Mucosa of descending colon (tissue), 3 donors: Measurements from ENCODE around the gene TULP3. TPM values are rescaled to one million over a fixed set of nuclear protein-coding genes. Genes with fewer than 3 reads are reported as not detected.

Experiments used
- ATAC-seq: fragments of 200-7000 bp; cut with Tn5 transposase; one replicate; pipeline ENCODE4 v1.9.1; 2020; ENCODE audit warnings: mild to moderate bottlenecking, moderate library complexity
- DNase-seq, 3 donors: peaks; one replicate each; pipeline ENCODE4 v3.0.0-alpha.2; 2020
- H3K36me3 ChIP-seq: fragments of 200-600 bp; one replicate; pipeline ENCODE4 v1.8.0; 2021; ENCODE audit warnings: low read depth, mild to moderate bottlenecking
- H3K4me1 ChIP-seq: fragments of 200-600 bp; one replicate; pipeline ENCODE4 v1.8.0; 2021; ENCODE audit warnings: low read depth, mild to moderate bottlenecking
- H3K4me3 ChIP-seq: fragments of 200-600 bp; one replicate; pipeline ENCODE4 v1.8.0; 2021; ENCODE audit warnings: mild to moderate bottlenecking
- H3K9me3 ChIP-seq: fragments of 200-600 bp; one replicate; pipeline ENCODE4 v1.8.0; 2021; ENCODE audit warnings: mild to moderate bottlenecking
- intact Hi-C, 2 donors: fragments of 100-400 bp; cut with DNase I in 1 of 2; cut with micrococcal nuclease in 1 of 2; formaldehyde crosslinking; loops; one replicate each; pipeline versions ENCODE4 v1.11.0 to v1.11.1; 2022; cut with DNase I, micrococcal nuclease
- total RNA-seq, 3 donors: library from RNA; stranded (reverse); fragmentation: NEBNext Ultra II Directional in 2 of 3; extraction: Animal tissue kit (Norgen Biotek cat#: 25700) in 2 of 3; gene quantifications; one replicate each; pipeline versions ENCODE4 v1.2.1 to v1.2.4, GENCODE V29; 2021 to 2023
- TF ChIP-seq, protein P1 (sequence below): fragments of 200-600 bp; IDR thresholded peaks from one replicate; pipeline ENCODE4 v1.8.0; 2022; ENCODE audit warnings: antibody characterized with exemption, mild to moderate bottlenecking
- donor health status: DM: no; HTN: no; CAD: no; lungs with moderate emphysema.
- donor health status: DM: no; HTN: no; CAD: no.
- donor health status: DM: no; HTN: yes; CAD: no.

TULP3 gene
- total RNA-seq, 3 donors from 2014 or later = 7.9 to 18.2 (median 8.2) TPM

DNA sequence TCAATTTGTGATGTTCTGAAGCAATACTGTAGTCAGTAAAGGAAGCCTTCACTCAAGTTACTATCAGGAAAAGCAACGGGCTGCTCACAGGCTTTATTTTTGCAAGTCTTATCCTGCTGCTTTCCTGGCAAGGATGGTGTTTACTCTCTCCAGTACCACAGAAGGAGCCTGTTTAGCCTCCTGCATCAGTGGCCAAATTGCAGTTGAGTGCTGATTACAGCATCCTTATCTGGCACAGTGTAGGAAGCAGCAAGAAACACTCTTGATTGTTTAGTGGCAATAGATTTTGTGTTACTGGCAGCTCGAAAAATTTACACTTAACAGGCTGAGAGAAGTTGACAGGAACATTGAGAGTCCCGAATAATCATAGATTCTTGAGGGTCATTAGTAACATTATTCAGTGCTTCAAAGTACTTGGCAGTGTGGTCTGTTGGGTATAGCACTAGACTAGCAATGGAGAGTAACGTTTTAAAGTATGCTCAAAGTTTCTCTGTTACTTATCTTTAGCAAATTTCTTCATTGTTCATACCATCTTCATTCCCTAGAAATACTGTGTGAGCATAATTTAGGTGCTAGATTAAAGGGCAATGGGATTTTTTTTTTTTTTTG, 11.7 kb downstream of the TULP3 start:
- H3K36me3 ChIP-seq = no peaks in the 10 kb centered on the region
- H3K4me1 ChIP-seq = no peaks in the 10 kb centered on the region
- intact Hi-C loops = no loop called here
- H3K4me3 ChIP-seq = no peak overlapping the region
- no peaks in the 10 kb centered on the region for H3K9me3 ChIP-seq
- ATAC-seq (peak; percentile 33), DNase-seq (no peak)
- TF ChIP-seq, protein P1, sequence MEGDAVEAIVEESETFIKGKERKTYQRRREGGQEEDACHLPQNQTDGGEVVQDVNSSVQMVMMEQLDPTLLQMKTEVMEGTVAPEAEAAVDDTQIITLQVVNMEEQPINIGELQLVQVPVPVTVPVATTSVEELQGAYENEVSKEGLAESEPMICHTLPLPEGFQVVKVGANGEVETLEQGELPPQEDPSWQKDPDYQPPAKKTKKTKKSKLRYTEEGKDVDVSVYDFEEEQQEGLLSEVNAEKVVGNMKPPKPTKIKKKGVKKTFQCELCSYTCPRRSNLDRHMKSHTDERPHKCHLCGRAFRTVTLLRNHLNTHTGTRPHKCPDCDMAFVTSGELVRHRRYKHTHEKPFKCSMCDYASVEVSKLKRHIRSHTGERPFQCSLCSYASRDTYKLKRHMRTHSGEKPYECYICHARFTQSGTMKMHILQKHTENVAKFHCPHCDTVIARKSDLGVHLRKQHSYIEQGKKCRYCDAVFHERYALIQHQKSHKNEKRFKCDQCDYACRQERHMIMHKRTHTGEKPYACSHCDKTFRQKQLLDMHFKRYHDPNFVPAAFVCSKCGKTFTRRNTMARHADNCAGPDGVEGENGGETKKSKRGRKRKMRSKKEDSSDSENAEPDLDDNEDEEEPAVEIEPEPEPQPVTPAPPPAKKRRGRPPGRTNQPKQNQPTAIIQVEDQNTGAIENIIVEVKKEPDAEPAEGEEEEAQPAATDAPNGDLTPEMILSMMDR = no peak

DNA sequence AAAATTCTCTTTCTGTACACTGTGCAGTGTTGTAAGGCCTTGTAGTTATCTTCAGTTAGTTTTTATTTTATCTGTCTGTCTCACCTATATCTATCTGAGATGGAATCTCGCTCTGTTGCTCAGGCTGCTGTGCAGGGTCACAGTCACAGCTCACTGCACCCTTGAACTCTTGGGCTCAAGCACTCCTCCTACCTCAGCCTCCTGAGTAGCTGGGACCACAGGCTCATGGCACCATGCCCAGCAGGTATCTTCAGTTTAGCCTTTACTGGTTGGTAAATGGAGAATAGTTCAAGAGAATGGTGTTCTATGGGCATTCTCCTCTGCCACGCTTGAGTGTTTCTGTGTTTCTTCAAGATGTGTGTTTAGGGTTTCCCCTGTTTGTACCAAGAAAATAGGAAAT, 13.6 kb downstream of the TULP3 start:
- Histone ChIP-seq H3K9me3 (no peaks in the 10 kb centered on the region), H3K36me3 (no peaks in the 10 kb centered on the region), H3K4me3 (no peak overlapping the region), H3K4me1 (no peaks in the 10 kb centered on the region)
- ATAC-seq (no peak), DNase-seq (no peak)
- intact Hi-C loops = no loop called here
- TF ChIP-seq, protein P1 = no peak

DNA sequence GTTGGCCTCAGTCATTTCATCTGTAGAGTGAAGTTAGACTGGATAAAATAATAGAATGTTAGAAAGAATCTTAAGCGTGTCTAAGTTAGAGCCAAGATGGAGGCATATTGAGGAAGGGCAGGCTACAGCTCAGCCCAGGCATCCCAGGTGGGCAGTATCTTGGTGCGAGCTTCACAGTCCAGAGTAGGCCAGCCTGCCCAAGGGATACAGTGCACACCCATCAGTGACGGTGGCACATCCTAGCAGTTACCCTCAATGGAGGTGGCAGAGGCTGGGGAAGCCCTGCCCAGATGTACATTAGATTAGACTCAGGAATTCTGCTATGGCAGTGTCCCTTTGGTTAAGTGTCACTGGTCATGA, 21.5 kb downstream of the TULP3 start:
- intact Hi-C loops = no loop called here
- no peak for DNase-seq
- TF ChIP-seq, protein P1 = no peak
- Histone ChIP-seq H3K36me3 (no peaks in the 10 kb centered on the region), H3K9me3 (no peaks in the 10 kb centered on the region), H3K4me3 (no peak overlapping the region), H3K4me1 (no peaks in the 10 kb centered on the region)
- no peak for ATAC-seq

DNA sequence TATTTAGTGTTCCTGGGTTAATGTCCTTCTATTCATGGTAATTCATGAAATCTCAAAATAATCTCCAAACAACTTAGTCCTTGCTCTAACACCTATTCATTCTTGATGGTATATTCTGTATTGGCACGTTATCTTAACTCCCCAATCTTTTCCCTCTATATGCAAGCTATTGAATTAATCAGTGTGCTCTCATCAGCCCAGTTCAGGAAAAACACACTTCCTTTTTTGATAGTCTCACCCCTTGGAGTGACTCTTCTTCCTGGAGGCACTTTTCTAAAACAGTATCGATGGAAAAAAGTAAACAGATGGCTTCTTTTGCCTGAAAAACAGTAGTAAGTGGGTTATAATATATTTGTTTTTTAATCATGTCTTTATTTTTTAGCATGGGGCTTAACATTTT, 28.6 kb downstream of the TULP3 start:
- no peaks in the 10 kb centered on the region for H3K36me3 ChIP-seq
- H3K9me3 ChIP-seq = no peaks in the 10 kb centered on the region
- H3K4me1 ChIP-seq = no peaks in the 10 kb centered on the region
- TF ChIP-seq, protein P1 = no peak
- no peak for ATAC-seq
- H3K4me3 ChIP-seq = no peak overlapping the region
- intact Hi-C loops = no loop called here
- DNase-seq = no peak

DNA sequence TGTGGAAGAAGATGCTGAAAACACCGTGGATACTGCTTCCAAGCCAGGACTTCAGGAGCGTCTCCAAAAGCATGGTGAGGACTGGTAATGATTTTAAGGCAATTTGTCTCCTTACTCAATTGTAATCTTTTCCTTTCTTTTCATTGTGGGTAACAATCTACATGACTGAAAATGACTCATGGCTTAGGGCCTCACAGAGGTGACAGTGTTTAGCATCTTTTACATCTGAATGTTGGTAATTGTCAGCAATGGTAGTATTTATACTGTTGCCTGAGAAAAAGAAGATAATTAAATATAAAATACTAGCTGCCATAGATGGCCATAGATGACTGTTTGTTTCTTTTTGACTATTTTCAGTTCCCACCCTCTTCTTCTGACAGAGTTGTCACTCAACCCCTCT, 31.6 kb downstream of the TULP3 start:
- TF ChIP-seq, protein P1 = no peak
- H3K36me3 ChIP-seq = no peaks in the 10 kb centered on the region
- H3K4me3 ChIP-seq = no peak overlapping the region
- H3K9me3 ChIP-seq = no peaks in the 10 kb centered on the region
- no peaks in the 10 kb centered on the region for H3K4me1 ChIP-seq
- intact Hi-C loops = no loop called here
- DNase-seq = no peak
- ATAC-seq = no peak

DNA sequence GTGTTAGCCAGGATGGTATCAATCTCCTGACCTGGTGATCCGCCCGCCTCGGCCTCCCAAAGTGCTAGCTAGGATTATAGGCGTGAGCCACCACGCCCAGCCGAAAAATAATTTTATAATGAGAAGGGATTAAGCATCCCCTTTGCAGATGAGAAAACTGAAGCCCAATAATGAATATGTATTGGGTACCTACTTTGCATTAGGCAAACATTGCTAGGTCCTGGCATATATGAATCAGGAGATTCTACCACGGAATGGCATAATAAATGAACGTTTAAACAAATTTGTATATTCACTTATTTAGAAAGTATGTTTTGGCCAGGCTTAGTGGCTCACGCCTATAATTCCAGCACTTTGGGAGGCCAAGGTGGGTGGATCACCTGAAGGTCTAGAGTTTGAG, 32.4 kb downstream of the TULP3 start:
- no peaks in the 10 kb centered on the region for H3K9me3 ChIP-seq
- no peak overlapping the region for H3K4me3 ChIP-seq
- ATAC-seq (no peak), DNase-seq (no peak)
- no peaks in the 10 kb centered on the region for H3K36me3 ChIP-seq
- intact Hi-C loops = no loop called here
- TF ChIP-seq, protein P1 = no peak
- H3K4me1 ChIP-seq = no peaks in the 10 kb centered on the region
